H1 (cell line): ENCODE measurements around the gene CRTC1. TPM values are rescaled to one million over a fixed set of nuclear protein-coding genes. Genes with fewer than 3 reads are reported as not detected.

Experiments
- CTCF ChIA-PET: fragments of 300-600 bp; sonication (Branson Sonifier 250); formaldehyde crosslinking; loops from one replicate; lab custom pipeline; 2021; ENCODE audit not compliant: partially characterized antibody; lab: Charles Lee
- POLR2A ChIA-PET: fragments of 300-600 bp; sonication (Branson Sonifier 250); formaldehyde crosslinking; loops from one replicate; lab custom pipeline; 2021; ENCODE audit warnings: inconsistent platforms; ENCODE audit not compliant: partially characterized antibody; lab: Charles Lee
- DNase-seq, 2 experiments: peaks; one replicate each; pipeline versions ENCODE4 v3.0.0 to v3.0.0-alpha.2; 2010 to 2022; ENCODE audit warnings: low spot score in 2 of 2, low read depth in 1 of 2, mixed read lengths in 1 of 2
- FAIRE-seq: peaks from 2 replicates; lab custom pipeline; 2011; peaks lifted over from hg19 to GRCh38; lab: Jason Lieb, UNC
- H2AFZ ChIP-seq: 2 replicates; pipeline ENCODE4 v1.8.1; 2012; ENCODE audit warnings: low read length, inconsistent platforms
- H2AK5ac ChIP-seq: 2 replicates; pipeline ENCODE4 v1.6.1; 2013; ENCODE audit warnings: low read depth, low read length
- H2BK120ac ChIP-seq: replicated peaks from 2 replicates; pipeline ENCODE3; 2013; ENCODE audit warnings: low read depth, low read length, inconsistent platforms
- H2BK12ac ChIP-seq: 2 replicates; pipeline ENCODE4 v1.6.1; 2013; ENCODE audit warnings: low read depth, low read length
- H2BK15ac ChIP-seq: 2 replicates; pipeline ENCODE4 v1.6.1; 2013; ENCODE audit warnings: low read length
- H2BK20ac ChIP-seq: 2 replicates; pipeline ENCODE4 v1.6.1; 2013; ENCODE audit warnings: low read length
- H2BK5ac ChIP-seq: 2 replicates; pipeline ENCODE4 v1.6.1; 2013; ENCODE audit warnings: low read depth, low read length
- H3K14ac ChIP-seq: 2 replicates; pipeline ENCODE4 v1.6.1; 2013; ENCODE audit warnings: inconsistent platforms; ENCODE audit not compliant: insufficient read length
- H3K18ac ChIP-seq: 2 replicates; pipeline ENCODE4 v1.6.1; 2013; ENCODE audit warnings: low read length; ENCODE audit errors: extremely low read depth
- H3K23ac ChIP-seq: 2 replicates; pipeline ENCODE4 v1.6.1; 2013; ENCODE audit warnings: inconsistent platforms; ENCODE audit not compliant: insufficient read length
- H3K23me2 ChIP-seq: 2 replicates; pipeline ENCODE4 v1.6.1; 2013; ENCODE audit warnings: low read depth, low read length
- H3K27ac ChIP-seq: 2 replicates; pipeline ENCODE4 v1.6.1; 2011; ENCODE audit warnings: low read depth, low read length, inconsistent platforms
- H3K27me3 ChIP-seq, 4 experiments: replicated peaks in 1 of 4; 1 replicate in 1 of 4; 2 replicates in 3 of 4; pipeline versions ENCODE4 v1.6.1 to v1.8.1; 2011 to 2013; ENCODE audit warnings: low read length in 3 of 4, mild to moderate bottlenecking in 3 of 4, inconsistent platforms in 2 of 4, mixed read lengths in 2 of 4, moderate library complexity in 1 of 4; ENCODE audit not compliant: control insufficient read depth in 3 of 4, insufficient read depth in 3 of 4; ENCODE audit errors: extremely low read depth in 1 of 4
- H3K36me3 ChIP-seq, 4 experiments: 2 replicates each; pipeline versions ENCODE4 v1.6.1 to v1.8.1; 2011 to 2013; ENCODE audit warnings: mild to moderate bottlenecking in 4 of 4, low read length in 3 of 4, moderate library complexity in 2 of 4, control low read depth in 1 of 4, inconsistent platforms in 1 of 4; ENCODE audit not compliant: insufficient read depth in 4 of 4, control insufficient read depth in 2 of 4
- H3K4ac ChIP-seq: replicated peaks from 2 replicates; pipeline ENCODE3; 2013; ENCODE audit warnings: low read length, low read depth, mixed read lengths, inconsistent platforms; ENCODE audit not compliant: insufficient read length
- H3K4me1 ChIP-seq, 4 experiments: replicated peaks in 1 of 4; 1 replicate in 1 of 4; 2 replicates in 3 of 4; pipeline versions ENCODE4 v1.6.1 to v1.8.1; 2011 to 2013; ENCODE audit warnings: low read length in 3 of 4, inconsistent platforms in 2 of 4, mixed read lengths in 1 of 4; ENCODE audit not compliant: insufficient read depth in 4 of 4, control insufficient read depth in 3 of 4
- H3K4me2 ChIP-seq, 2 experiments: 2 replicates each; pipeline versions ENCODE4 v1.6.1 to v1.8.1; 2011 to 2013; ENCODE audit warnings: low read depth in 2 of 2, low read length in 2 of 2, control low read depth in 1 of 2, inconsistent platforms in 1 of 2, mild to moderate bottlenecking in 1 of 2; ENCODE audit not compliant: insufficient read depth in 1 of 2
- H3K4me3 ChIP-seq, 4 experiments: fragments of 200-600, 300-600 bp in 1 of 4; sonication (generic), shearing (Covaris generic), sonication (Bioruptor Twin) in 1 of 4; 2 replicates each; pipeline versions ENCODE4 v1.5.1 to v1.8.1; 2011 to 2016; ENCODE audit warnings: low read length in 4 of 4, low read depth in 3 of 4, control low read depth in 2 of 4, inconsistent platforms in 2 of 4, mild to moderate bottlenecking in 2 of 4, mixed read lengths in 1 of 4, moderate library complexity in 1 of 4; ENCODE audit not compliant: insufficient read depth in 2 of 4; ENCODE audit errors: extremely low read depth in 1 of 4
- H3K56ac ChIP-seq: replicated peaks from 2 replicates; pipeline ENCODE3; 2013; ENCODE audit warnings: low read depth, mild to moderate bottlenecking, mixed read lengths, low read length, inconsistent platforms; ENCODE audit not compliant: insufficient read length
- H3K79me1 ChIP-seq: 2 replicates; pipeline ENCODE4 v1.6.1; 2013; ENCODE audit warnings: low read depth, low read length, control low read depth
- H3K79me2 ChIP-seq, 2 experiments: 2 replicates each; pipeline versions ENCODE4 v1.6.1 to v1.8.1; 2012 to 2013; ENCODE audit warnings: low read length in 2 of 2, mild to moderate bottlenecking in 2 of 2, inconsistent platforms in 1 of 2; ENCODE audit not compliant: insufficient read depth in 2 of 2, control insufficient read depth in 1 of 2
- H3K9ac ChIP-seq, 4 experiments: replicated peaks in 1 of 4; 1 replicate in 1 of 4; 2 replicates in 3 of 4; pipeline versions ENCODE4 v1.6.1 to v1.8.1; 2011 to 2013; ENCODE audit warnings: low read depth in 3 of 4, low read length in 3 of 4, control low read depth in 2 of 4, mild to moderate bottlenecking in 2 of 4, moderate library complexity in 2 of 4, inconsistent platforms in 1 of 4; ENCODE audit errors: extremely low read depth in 1 of 4
- H3K9me3 ChIP-seq, 2 experiments: 2 replicates each; pipeline versions ENCODE4 v1.6.1 to v1.8.1; 2012 to 2013; ENCODE audit warnings: mild to moderate bottlenecking in 2 of 2, moderate library complexity in 2 of 2, control low read depth in 1 of 2, inconsistent platforms in 1 of 2, low read depth in 1 of 2, low read length in 1 of 2, mixed read lengths in 1 of 2; ENCODE audit not compliant: insufficient read depth in 2 of 2
- H4K20me1 ChIP-seq, 2 experiments: replicated peaks in 1 of 2; 2 replicates each; pipeline versions ENCODE3 to v1.8.1; 2011 to 2013; ENCODE audit warnings: inconsistent platforms in 2 of 2, low read length in 2 of 2, mild to moderate bottlenecking in 1 of 2; ENCODE audit not compliant: insufficient read depth in 2 of 2, control insufficient read depth in 1 of 2
- H4K5ac ChIP-seq: 2 replicates; pipeline ENCODE4 v1.6.1; 2013; ENCODE audit warnings: low read length, low read depth, mixed read lengths, inconsistent platforms; ENCODE audit not compliant: insufficient read length
- H4K8ac ChIP-seq: 2 replicates; pipeline ENCODE4 v1.8.0; 2013; ENCODE audit warnings: mild to moderate bottlenecking, moderate library complexity, low read length, inconsistent platforms; ENCODE audit not compliant: insufficient read depth; ENCODE audit errors: extremely low read depth
- H4K91ac ChIP-seq: replicated peaks from 2 replicates; pipeline ENCODE3; 2013; ENCODE audit warnings: low read length, mixed read lengths, inconsistent platforms; ENCODE audit not compliant: insufficient read length
- CTCF ChIP-seq, 3 experiments: IDR thresholded peaks; 1 replicate in 2 of 3; 2 replicates in 1 of 3; pipeline versions ENCODE4 v1.5.1 to v1.6.1; 2011; ENCODE audit warnings: low read length in 3 of 3, mild to moderate bottlenecking in 3 of 3, inconsistent platforms in 2 of 3, low read depth in 1 of 3, moderate library complexity in 1 of 3; ENCODE audit not compliant: insufficient read depth in 1 of 3; ENCODE audit errors: control extremely low read depth in 1 of 3
- JUND ChIP-seq: IDR thresholded peaks from 2 replicates; pipeline ENCODE4 v1.6.1; 2011; ENCODE audit warnings: mild to moderate bottlenecking, improper control_type of control experiment, low read length
- RNF2 ChIP-seq: fragments of 200-900, 300-1000 bp; sonication (generic); IDR thresholded peaks from 2 replicates; pipeline ENCODE4 v1.7.1; 2016; ENCODE audit warnings: borderline replicate concordance, low read depth, mild to moderate bottlenecking, antibody characterized with exemption, low read length; ENCODE audit not compliant: poor library complexity, severe bottlenecking; ENCODE audit errors: missing control alignments
- RXRA ChIP-seq: IDR thresholded peaks from 2 replicates; pipeline ENCODE4 v1.6.1; 2011; ENCODE audit warnings: low read depth, mild to moderate bottlenecking, low read length, moderate library complexity; ENCODE audit not compliant: insufficient read depth
- SIX5 ChIP-seq: IDR thresholded peaks from 2 replicates; pipeline ENCODE4 v1.6.1; 2011; ENCODE audit warnings: mild to moderate bottlenecking, low read depth, low read length
- SP1 ChIP-seq: IDR thresholded peaks from 2 replicates; pipeline ENCODE4 v1.6.1; 2011; ENCODE audit warnings: low read depth, low read length
- SUZ12 ChIP-seq: fragments of 200-600 bp; sonication (generic); IDR thresholded peaks from 2 replicates; pipeline ENCODE4 v1.6.1; 2012; ENCODE audit warnings: mild to moderate bottlenecking, inconsistent platforms, low read length, moderate library complexity, mixed read lengths
- WGBS, 2 experiments: shearing (Covaris generic) in 1 of 2; methylation state at CpG; one replicate each; pipeline versions ENCODE4 v1.1.6 to v1.1.7; 2013 to 2015; ENCODE audit warnings: low lambda C conversion rate in 2 of 2, mixed read lengths in 2 of 2, inconsistent platforms in 1 of 2, low coverage in 1 of 2, missing lambda C conversion rate in 1 of 2; ENCODE audit not compliant: insufficient replicate concordance in 2 of 2, insufficient coverage in 1 of 2, insufficient read length in 1 of 2; ENCODE audit errors: extremely low coverage in 1 of 2, missing lambda C conversion rate in 1 of 2; 5-methylcytosine and 5-hydroxymethylcytosine counted together
- polyA plus RNA-seq, 7 experiments: library from polyadenylated mRNA; depleted of rRNA in 3 of 7; stranded (reverse) in 5 of 7; unstranded in 2 of 7; fragments of >200 nt in 5 of 7; fragments of 200-250 nt in 2 of 7; gene quantifications; 1 replicate in 5 of 7; 2 replicates in 1 of 7; 4 replicates in 1 of 7; pipeline versions ENCODE4 v1.2.1 to v1.2.3, GENCODE V29; 2011 to 2013; ENCODE audit warnings: missing spikeins in 2 of 7, mixed read lengths in 2 of 7
- total RNA-seq: library from RNA; stranded (reverse); fragmentation: NEBNext Ultra II Directional; extraction: Animal tissue kit (Norgen Biotek cat#: 25700); gene quantifications from 2 replicates; pipeline ENCODE4 v1.2.1, GENCODE V29; 2021

CRTC1 gene
- total and polyA plus RNA-seq, 2 of the 8 experiments (the other 6 are each of a cell fraction or from before 2014, with no cell fraction given): 2.9 to 8.5 TPM

GRCh38 chr19:18663940-18664530 is 19.4 kb upstream of the CRTC1 start:
- WGBS, 2 experiments: 84% methylated on average over 14 of the region's 14 CpGs; no CpG with 5 or more reads in 1 of the 2 experiments
- POLR2A ChIA-PET: no interaction called here
- Histone ChIP-seq H4K8ac (no peak overlapping the region), H3K18ac (no peak overlapping the region), H3K14ac (no peak overlapping the region), H3K4me3 (no peak overlapping the region), H3K79me2 (no peaks in the 10 kb centered on the region), H2AFZ (no peak overlapping the region), H3K27me3 (no peaks in the 10 kb centered on the region), H2BK120ac (no peak overlapping the region), H4K91ac (no peak overlapping the region), H3K4ac (no peak overlapping the region), H2BK12ac (no peak overlapping the region)
- CTCF ChIA-PET: interaction anchor here (0.8 to 1.2 kb wide), 2 partner anchors 12 to 48 kb away, joined by 3 to 5 read pairs; no protein-coding TSS in a partner anchor
- TF ChIP-seq SP1: no peak
- TF ChIP-seq SUZ12: no peak
- no peak for TF ChIP-seq RNF2
- no peak for TF ChIP-seq RXRA
- TF ChIP-seq CTCF (IDR thresholded peaks at IDR 0.05; ENCODE audit: control extremely low read depth in 1 of 3, insufficient read depth in 1 of 3, low read depth in 1 of 3, low read length in 3 of 3): no peak
- no peak for TF ChIP-seq JUND
- no peak for TF ChIP-seq SIX5
- TF ChIP-seq, all 59 proteins: peak for 0
- Histone ChIP-seq H3K27ac (no peak overlapping the region), H3K23me2 (no peaks in the 10 kb centered on the region), H3K4me2 (no peak overlapping the region), H3K9ac (no peak overlapping the region), H3K79me1 (0 out of 2 replicates have a peak, but pooled peaks cover 3% of the 10 kb centered on the region), H2BK5ac (no peak overlapping the region), H2BK20ac (no peak overlapping the region), H3K4me1 (peaks cover 0 to 4% (median 3%) of the 10 kb centered on the region in 4 experiments; a peak in 2 of 7 replicates), H3K23ac (no peak overlapping the region), H2BK15ac (no peak overlapping the region), H3K56ac (no peak overlapping the region), H3K36me3 (peaks cover 0 to 16% (median 2%) of the 10 kb centered on the region in 4 experiments; a peak in 3 of 8 replicates), H3K9me3 (no peaks in the 10 kb centered on the region), H4K20me1 (peaks cover 5 to 13% of the 10 kb centered on the region in 2 experiments), H2AK5ac (no peak overlapping the region), H4K5ac (no peak overlapping the region)
- FAIRE-seq (no peak), DNase-seq (no peak)
